Mammary epithelial cell (primary cell): ENCODE results near the gene GTSE1.

ENCODE experiments used
- EZH2 ChIP-seq: IDR thresholded peaks from 2 replicates; pipeline ENCODE4 v1.6.1; 2012; ENCODE audit warnings: low read length, inconsistent platforms, borderline replicate concordance
- TF ChIP-seq, protein P1 (sequence below), 2 donors: IDR thresholded peaks in 1 of 2; conservative IDR thresholded peaks in 1 of 2; 2 replicates each; pipeline ENCODE4 v1.5.1; 2011 to 2012; ENCODE audit warnings: inconsistent platforms in 2 of 2, low read length in 2 of 2, mild to moderate bottlenecking in 2 of 2, control low read depth in 1 of 2, low read depth in 1 of 2; ENCODE audit not compliant: insufficient read depth in 1 of 2; ENCODE audit errors: extremely low read depth in 1 of 2

DNA sequence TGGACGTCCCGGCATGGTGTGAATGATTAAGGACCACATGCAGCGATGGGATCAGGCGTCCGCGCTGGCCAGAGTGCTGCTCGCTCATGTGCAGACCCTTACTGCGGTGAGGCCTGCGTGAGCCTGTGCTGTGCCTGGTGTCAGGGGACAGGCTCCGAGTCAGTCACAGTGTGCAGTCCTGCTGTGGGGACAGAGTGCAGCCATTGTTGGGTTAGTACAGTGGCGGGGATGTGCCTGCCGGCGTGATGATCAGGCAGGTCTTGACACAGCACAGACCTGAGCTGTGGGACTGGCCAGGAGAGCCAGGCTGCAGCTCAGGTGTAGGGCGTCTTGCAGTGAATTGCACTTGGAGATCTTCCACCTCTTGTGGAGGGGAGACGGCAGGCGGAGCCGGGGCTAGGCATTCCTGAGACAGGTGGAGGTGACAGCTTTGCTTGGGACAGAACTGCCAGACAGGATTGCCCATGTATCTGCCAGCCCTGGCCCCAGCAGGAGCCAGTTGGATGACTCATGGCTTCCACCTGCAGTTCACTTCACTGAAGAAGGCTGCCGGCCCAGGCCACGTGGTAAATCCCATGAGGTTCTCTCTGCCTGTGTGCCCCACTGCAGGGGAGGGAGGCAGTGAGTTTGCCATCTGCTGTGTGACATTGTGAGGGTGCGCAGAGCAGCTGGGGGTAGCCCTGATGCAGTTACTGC lies 56.2 kb downstream of the GTSE1 start:
- TF ChIP-seq, protein P1, sequence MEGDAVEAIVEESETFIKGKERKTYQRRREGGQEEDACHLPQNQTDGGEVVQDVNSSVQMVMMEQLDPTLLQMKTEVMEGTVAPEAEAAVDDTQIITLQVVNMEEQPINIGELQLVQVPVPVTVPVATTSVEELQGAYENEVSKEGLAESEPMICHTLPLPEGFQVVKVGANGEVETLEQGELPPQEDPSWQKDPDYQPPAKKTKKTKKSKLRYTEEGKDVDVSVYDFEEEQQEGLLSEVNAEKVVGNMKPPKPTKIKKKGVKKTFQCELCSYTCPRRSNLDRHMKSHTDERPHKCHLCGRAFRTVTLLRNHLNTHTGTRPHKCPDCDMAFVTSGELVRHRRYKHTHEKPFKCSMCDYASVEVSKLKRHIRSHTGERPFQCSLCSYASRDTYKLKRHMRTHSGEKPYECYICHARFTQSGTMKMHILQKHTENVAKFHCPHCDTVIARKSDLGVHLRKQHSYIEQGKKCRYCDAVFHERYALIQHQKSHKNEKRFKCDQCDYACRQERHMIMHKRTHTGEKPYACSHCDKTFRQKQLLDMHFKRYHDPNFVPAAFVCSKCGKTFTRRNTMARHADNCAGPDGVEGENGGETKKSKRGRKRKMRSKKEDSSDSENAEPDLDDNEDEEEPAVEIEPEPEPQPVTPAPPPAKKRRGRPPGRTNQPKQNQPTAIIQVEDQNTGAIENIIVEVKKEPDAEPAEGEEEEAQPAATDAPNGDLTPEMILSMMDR (conservative IDR thresholded peaks at IDR 0.05 in 1 of 2, IDR thresholded peaks at IDR 0.05 in 1 of 2; ENCODE audit: extremely low read depth in 1 of 2, insufficient read depth in 1 of 2, low read depth in 1 of 2, low read length in 2 of 2) = no peak
- TF ChIP-seq EZH2 = no peak
